HG02759 (cell line): ENCODE data around the gene SPSB4.

Experiments
- ATAC-seq: cut with Tn5 transposase; IDR thresholded peaks from one replicate; pipeline ENCODE4 v1.9.1; 2021; ENCODE audit warnings: mild to moderate bottlenecking, moderate library complexity; ENCODE audit not compliant: unreplicated experiment

SPSB4 gene

GRCh38 chr3:141052201-141053069 lies 1.3 kb downstream of the SPSB4 start:
- ATAC-seq, result no peak

- ATAC-seq, result no peak
These were observed 4.0 kb downstream of the SPSB4 start for GRCh38 chr3:141055136-141055535.

- no peak for ATAC-seq
These were observed 4.6 kb downstream of the SPSB4 start for GRCh38 chr3:141055536-141056445.

- ATAC-seq, result no peak
These were observed 5.6 kb downstream of the SPSB4 start for GRCh38 chr3:141056751-141057171.

GRCh38 chr3:141057436-141057835 lies 6.3 kb downstream of the SPSB4 start:
- ATAC-seq, result no peak

- ATAC-seq, result no peak
These were observed 7.0 kb downstream of the SPSB4 start for GRCh38 chr3:141057946-141058800.

- ATAC-seq, result no peak
These were observed 7.8 kb downstream of the SPSB4 start for GRCh38 chr3:141058996-141059395.

GRCh38 chr3:141059816-141060215 lies 8.7 kb downstream of the SPSB4 start:
- no peak for ATAC-seq

- no peak for ATAC-seq
These were observed 9.2 kb downstream of the SPSB4 start for GRCh38 chr3:141060327-141060726.

GRCh38 chr3:141063831-141064230 lies 12.7 kb downstream of the SPSB4 start:
- ATAC-seq, result no peak

GRCh38 chr3:141064255-141064926 lies 13.2 kb downstream of the SPSB4 start:
- ATAC-seq, result no peak

- ATAC-seq, result no peak
These were observed 14.1 kb downstream of the SPSB4 start for GRCh38 chr3:141065258-141065657.

GRCh38 chr3:141065841-141066805 lies 15.0 kb downstream of the SPSB4 start:
- no peak for ATAC-seq

GRCh38 chr3:141067206-141067974 lies 16.2 kb downstream of the SPSB4 start:
- ATAC-seq, result no peak

- no peak for ATAC-seq
These were observed 19.1 kb downstream of the SPSB4 start for GRCh38 chr3:141070229-141070628.

GRCh38 chr3:141070727-141071357 lies 19.7 kb downstream of the SPSB4 start:
- ATAC-seq, result no peak

- ATAC-seq, result no peak
These were observed 20.6 kb downstream of the SPSB4 start for GRCh38 chr3:141071681-141072260.

GRCh38 chr3:141072950-141073349 lies 21.8 kb downstream of the SPSB4 start:
- no peak for ATAC-seq
